Upper lobe of left lung (tissue), 6 donors: ENCODE data around the gene SPDYE4. TPM values are rescaled to one million over a fixed set of nuclear protein-coding genes. Genes with fewer than 3 reads are reported as not detected.

ENCODE experiments used
- ATAC-seq, 2 donors: fragments of 200-7000 bp; cut with Tn5 transposase; one replicate each; pipeline ENCODE4 v1.9.1; 2022; ENCODE audit warnings: mild to moderate bottlenecking in 2 of 2, moderate library complexity in 2 of 2; ENCODE audit not compliant: low FRiP score in 2 of 2
- DNase-seq, 2 donors: peaks; one replicate each; pipeline ENCODE4 v3.0.0-alpha.2; 2019 to 2020
- H3K27ac ChIP-seq, 4 donors: fragments of 200-600 bp; sonication (generic); one replicate each; pipeline ENCODE4 v1.5.1; 2016 to 2019
- H3K27me3 ChIP-seq, 4 donors: fragments of 200-600 bp; sonication (generic); one replicate each; pipeline ENCODE4 v1.5.1; 2017 to 2019
- H3K36me3 ChIP-seq, 4 donors: fragments of 200-600 bp; sonication (generic); one replicate each; pipeline ENCODE4 v1.5.1; 2016 to 2019
- H3K4me1 ChIP-seq, 4 donors: fragments of 200-600 bp; sonication (generic); one replicate each; pipeline ENCODE4 v1.5.1; 2018 to 2019
- H3K4me3 ChIP-seq, 4 donors: fragments of 200-600 bp; sonication (generic); one replicate each; pipeline ENCODE4 v1.5.1; 2017 to 2019; ENCODE audit warnings: mild to moderate bottlenecking in 2 of 4, moderate library complexity in 1 of 4
- H3K9me3 ChIP-seq, 4 donors: fragments of 200-600 bp; sonication (generic); one replicate each; pipeline ENCODE4 v1.5.1; 2018 to 2019
- EP300 ChIP-seq, 4 donors: sonication (generic); formaldehyde crosslinking; IDR thresholded peaks; one replicate each; pipeline ENCODE4 v1.5.1; 2017; ENCODE audit warnings: antibody characterized with exemption in 4 of 4, control low read depth in 2 of 4
- POLR2A ChIP-seq, 4 donors: fragments of 450-650 bp; IDR thresholded peaks; one replicate each; pipeline ENCODE4 v1.5.1; 2016 to 2017; ENCODE audit warnings: antibody characterized with exemption in 4 of 4, mild to moderate bottlenecking in 2 of 4
- POLR2AphosphoS5 ChIP-seq, 2 donors: sonication (generic); formaldehyde crosslinking; IDR thresholded peaks; one replicate each; pipeline ENCODE4 v1.5.1; 2017; ENCODE audit warnings: antibody characterized with exemption in 2 of 2
- WGBS, 2 donors: methylation state at CpG; one replicate each; pipeline ENCODE4 v1.1.5; 2017 to 2018; 5-methylcytosine and 5-hydroxymethylcytosine counted together
- total RNA-seq, 6 donors: library from RNA; depleted of rRNA in 4 of 6; stranded (reverse); fragments of >200 nt in 4 of 6; gene quantifications; one replicate each; pipeline versions ENCODE4 v1.1.0 to v1.2.1, GENCODE V29; 2016 to 2021
- TF ChIP-seq, protein P1 (sequence below), 6 experiments: fragments of 450-650 bp in 4 of 6; fragments of 200-600 bp in 2 of 6; sonication (generic) in 2 of 6; IDR thresholded peaks; one replicate each; pipeline ENCODE4 v1.5.1; 2016 to 2019; ENCODE audit warnings: antibody characterized with exemption in 6 of 6
- donor health status: DM: no; HTN: no; CAD: no; lungs with moderate emphysema.
- donor health status: DM: no; HTN: yes; CAD: no; lungs with severe emphysema.

Gene SPDYE4
- total RNA-seq, 6 donors from 2014 or later: not detected

- Histone ChIP-seq H3K27me3 (no peaks in the 10 kb centered on the region), H3K4me1 (peaks cover 0 to 13% (median 4%) of the 10 kb centered on the region in 4 donors), H3K4me3 (no peak overlapping the region), H3K9me3 (no peaks in the 10 kb centered on the region), H3K36me3 (no peaks in the 10 kb centered on the region), H3K27ac (no peak overlapping the region)
- WGBS, 2 donors: 83 to 84% methylated on average over 10 to 13 of the region's 13 CpGs
- TF ChIP-seq, protein P1, sequence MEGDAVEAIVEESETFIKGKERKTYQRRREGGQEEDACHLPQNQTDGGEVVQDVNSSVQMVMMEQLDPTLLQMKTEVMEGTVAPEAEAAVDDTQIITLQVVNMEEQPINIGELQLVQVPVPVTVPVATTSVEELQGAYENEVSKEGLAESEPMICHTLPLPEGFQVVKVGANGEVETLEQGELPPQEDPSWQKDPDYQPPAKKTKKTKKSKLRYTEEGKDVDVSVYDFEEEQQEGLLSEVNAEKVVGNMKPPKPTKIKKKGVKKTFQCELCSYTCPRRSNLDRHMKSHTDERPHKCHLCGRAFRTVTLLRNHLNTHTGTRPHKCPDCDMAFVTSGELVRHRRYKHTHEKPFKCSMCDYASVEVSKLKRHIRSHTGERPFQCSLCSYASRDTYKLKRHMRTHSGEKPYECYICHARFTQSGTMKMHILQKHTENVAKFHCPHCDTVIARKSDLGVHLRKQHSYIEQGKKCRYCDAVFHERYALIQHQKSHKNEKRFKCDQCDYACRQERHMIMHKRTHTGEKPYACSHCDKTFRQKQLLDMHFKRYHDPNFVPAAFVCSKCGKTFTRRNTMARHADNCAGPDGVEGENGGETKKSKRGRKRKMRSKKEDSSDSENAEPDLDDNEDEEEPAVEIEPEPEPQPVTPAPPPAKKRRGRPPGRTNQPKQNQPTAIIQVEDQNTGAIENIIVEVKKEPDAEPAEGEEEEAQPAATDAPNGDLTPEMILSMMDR (IDR thresholded peaks at IDR 0.05): no peak
- TF ChIP-seq EP300 (IDR thresholded peaks at IDR 0.05) (no peak), POLR2A (IDR thresholded peaks at IDR 0.05) (no peak), POLR2AphosphoS5 (IDR thresholded peaks at IDR 0.05) (no peak)
- DNase-seq (peak in 1 of 2 donors; percentile 37), ATAC-seq (no peak)
These were observed 30.0 kb downstream of the SPDYE4 start for GRCh38 chr17:8728251-8728938.

DNA sequence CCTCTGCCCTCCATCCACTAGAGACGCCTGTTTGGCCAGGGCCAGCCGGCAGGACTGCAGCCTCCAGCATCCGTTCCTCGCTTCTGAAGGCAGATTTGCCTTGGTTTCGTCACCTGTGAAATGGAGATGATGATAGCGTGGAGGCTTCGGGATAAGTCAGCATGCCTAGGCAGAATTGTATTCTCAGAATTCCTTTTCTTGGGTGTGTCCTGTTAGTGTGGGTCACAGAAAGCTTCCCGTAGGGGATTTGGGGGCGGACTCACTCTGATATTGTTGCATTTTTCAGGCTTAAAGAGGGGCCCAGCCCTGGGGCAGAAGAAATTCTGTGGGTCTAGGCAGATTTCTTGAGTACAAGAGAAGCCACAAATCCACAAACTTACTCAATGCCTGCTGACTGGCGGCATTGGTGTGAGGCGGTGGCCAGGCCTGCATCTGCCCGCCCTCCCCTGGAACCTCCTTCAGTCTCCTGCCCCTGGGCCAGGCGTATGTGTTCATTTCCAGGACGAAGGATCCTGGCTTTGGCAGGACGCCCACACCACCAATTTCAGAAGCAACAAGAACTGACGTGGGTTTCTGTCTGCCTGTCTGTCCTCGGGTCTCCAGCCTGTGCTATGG is 31.3 kb downstream of the SPDYE4 start:
- H3K9me3 ChIP-seq: no peaks in the 10 kb centered on the region
- H3K4me1 ChIP-seq: peaks cover 0 to 13% (median 4%) of the 10 kb centered on the region in 4 donors
- no peak for TF ChIP-seq POLR2AphosphoS5 (IDR thresholded peaks at IDR 0.05)
- TF ChIP-seq, protein P1 (IDR thresholded peaks at IDR 0.05): no peak
- no peak for TF ChIP-seq EP300 (IDR thresholded peaks at IDR 0.05)
- no peak for TF ChIP-seq POLR2A (IDR thresholded peaks at IDR 0.05)
- peak in 1 of 2 donors; percentile 59 for DNase-seq
- peak overlapping the region in 3 of 4 donors; percentile 20 to 67 (median 30) for H3K27ac ChIP-seq
- no peaks in the 10 kb centered on the region for H3K27me3 ChIP-seq
- peak in 1 of 2 donors; percentile 67 for ATAC-seq
- H3K4me3 ChIP-seq: no peak overlapping the region
- WGBS, 2 donors: 55 to 58% methylated on average over 14 to 17 of the region's 17 CpGs
- no peaks in the 10 kb centered on the region for H3K36me3 ChIP-seq

GRCh38 chr17:8725881-8726876 is 32.2 kb downstream of the SPDYE4 start:
- H3K27ac ChIP-seq: peak overlapping the region in 3 of 4 donors; percentile 20 to 67 (median 30)
- ATAC-seq: peak; percentile 42 to 49
- no peak overlapping the region for H3K4me3 ChIP-seq
- WGBS, 2 donors: 71 to 85% methylated on average over 14 to 23 of the region's 23 CpGs
- peaks cover 0 to 13% (median 6%) of the 10 kb centered on the region in 4 donors for H3K4me1 ChIP-seq
- DNase-seq: no peak
- no peaks in the 10 kb centered on the region for H3K27me3 ChIP-seq
- TF ChIP-seq POLR2A (IDR thresholded peaks at IDR 0.05) (no peak), POLR2AphosphoS5 (IDR thresholded peaks at IDR 0.05) (no peak), EP300 (IDR thresholded peaks at IDR 0.05) (no peak)
- TF ChIP-seq, protein P1 (IDR thresholded peaks at IDR 0.05): no peak
- H3K36me3 ChIP-seq: no peaks in the 10 kb centered on the region
- no peaks in the 10 kb centered on the region for H3K9me3 ChIP-seq

DNA sequence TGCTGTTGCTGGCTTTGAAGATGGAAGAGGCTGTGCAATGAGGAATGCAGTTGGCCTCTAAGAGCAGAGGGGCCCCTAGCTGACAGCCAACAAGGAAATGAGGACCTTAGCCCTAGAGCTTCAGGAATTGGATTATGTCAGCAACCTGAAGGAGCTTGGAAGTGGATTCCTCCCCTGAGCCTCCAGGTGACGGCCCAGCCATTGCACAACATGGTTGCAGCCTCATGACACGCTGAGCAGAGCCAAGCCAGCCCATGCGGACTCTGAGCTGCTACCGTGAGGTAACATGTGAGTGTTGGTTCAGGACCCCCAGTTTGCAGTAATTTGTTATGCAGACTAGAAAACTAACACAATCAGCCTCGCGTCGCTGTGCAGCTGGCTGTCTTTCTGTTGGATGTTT is 33.9 kb downstream of the SPDYE4 start:
- Histone ChIP-seq H3K4me3 (no peak overlapping the region), H3K36me3 (no peaks in the 10 kb centered on the region), H3K9me3 (no peaks in the 10 kb centered on the region), H3K27me3 (no peaks in the 10 kb centered on the region), H3K4me1 (peaks cover 0 to 13% (median 6%) of the 10 kb centered on the region in 4 donors), H3K27ac (no peak overlapping the region)
- peak in 1 of 2 donors; percentile 71 for ATAC-seq
- DNase-seq: peak in 1 of 2 donors; percentile 83
- TF ChIP-seq, protein P1 (IDR thresholded peaks at IDR 0.05): no peak
- TF ChIP-seq POLR2A (IDR thresholded peaks at IDR 0.05) (no peak), EP300 (IDR thresholded peaks at IDR 0.05) (no peak), POLR2AphosphoS5 (IDR thresholded peaks at IDR 0.05) (peak in 1 of 2 donors; percentile 56)
- 64 to 77% methylated on average over 7 of the region's 7 CpGs for WGBS, 2 donors
